GM21515 (cell line): Measurements from ENCODE around the gene THBS2.
"Not testable (repeated sequence)": the region's sequence is repeated elsewhere in the genome, so short reads cannot be mapped to it uniquely, and the experiment has no call there.

ENCODE experiments used
- ATAC-seq: cut with Tn5 transposase; IDR thresholded peaks from one replicate; pipeline ENCODE4 v1.9.1; 2021; ENCODE audit not compliant: unreplicated experiment

The THBS2 gene

DNA sequence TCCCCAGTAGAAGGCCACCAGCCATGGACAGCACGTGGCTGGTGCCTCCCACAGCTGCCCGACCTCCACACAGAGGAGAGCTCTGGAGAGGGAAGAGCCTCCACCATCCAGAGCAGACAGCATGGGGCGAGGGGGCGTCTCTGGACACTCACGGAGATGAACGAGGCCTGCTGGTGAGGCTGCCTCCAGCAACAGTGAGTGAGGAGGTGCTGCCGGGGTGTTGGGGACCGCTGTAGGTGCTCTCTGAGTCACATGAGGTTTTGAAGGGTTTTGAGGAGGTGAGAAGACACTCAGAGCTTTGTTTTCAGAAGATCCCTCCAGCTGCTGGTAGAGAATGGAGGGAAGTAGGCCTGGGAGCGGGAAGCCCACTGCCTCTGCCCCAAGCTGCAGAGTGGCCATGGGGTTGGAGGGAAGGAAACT is 65.6 kb downstream of the THBS2 start:
- ATAC-seq: no peak

GRCh38 chr6:169186496-169187169 is 67.0 kb downstream of the THBS2 start:
- no peak for ATAC-seq

GRCh38 chr6:169185692-169186485 is 67.8 kb downstream of the THBS2 start:
- no peak for ATAC-seq

GRCh38 chr6:169185011-169185521 is 68.6 kb downstream of the THBS2 start:
- no peak for ATAC-seq

- no peak for ATAC-seq
These were observed 69.2 kb downstream of the THBS2 start for GRCh38 chr6:169184419-169184818.

DNA sequence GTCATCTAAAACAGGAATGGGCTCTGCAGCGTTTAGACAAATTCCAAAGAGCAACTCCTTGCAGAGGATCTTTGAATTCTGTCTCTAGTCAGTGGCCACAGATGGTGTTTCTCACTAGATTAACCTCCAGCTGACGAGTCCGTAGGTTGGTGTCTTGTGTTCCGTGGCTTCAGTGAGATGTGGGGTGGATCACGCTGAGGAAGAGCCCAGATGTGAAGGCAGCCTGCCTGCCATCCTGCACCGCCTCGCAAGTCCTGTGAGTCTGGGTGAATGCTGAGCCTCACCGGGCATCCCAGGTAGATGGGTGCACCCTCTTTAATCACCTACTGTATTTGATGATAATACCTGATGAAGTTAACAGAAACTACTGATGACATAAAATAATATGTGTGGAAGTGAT is 70.4 kb downstream of the THBS2 start:
- no peak for ATAC-seq

GRCh38 chr6:169179831-169180230 is 73.8 kb downstream of the THBS2 start:
- not testable (repeated sequence) for ATAC-seq

- ATAC-seq: no peak
These were observed 76.0 kb downstream of the THBS2 start for GRCh38 chr6:169177516-169178166.

GRCh38 chr6:169176361-169176991 is 77.2 kb downstream of the THBS2 start:
- ATAC-seq: no peak

DNA sequence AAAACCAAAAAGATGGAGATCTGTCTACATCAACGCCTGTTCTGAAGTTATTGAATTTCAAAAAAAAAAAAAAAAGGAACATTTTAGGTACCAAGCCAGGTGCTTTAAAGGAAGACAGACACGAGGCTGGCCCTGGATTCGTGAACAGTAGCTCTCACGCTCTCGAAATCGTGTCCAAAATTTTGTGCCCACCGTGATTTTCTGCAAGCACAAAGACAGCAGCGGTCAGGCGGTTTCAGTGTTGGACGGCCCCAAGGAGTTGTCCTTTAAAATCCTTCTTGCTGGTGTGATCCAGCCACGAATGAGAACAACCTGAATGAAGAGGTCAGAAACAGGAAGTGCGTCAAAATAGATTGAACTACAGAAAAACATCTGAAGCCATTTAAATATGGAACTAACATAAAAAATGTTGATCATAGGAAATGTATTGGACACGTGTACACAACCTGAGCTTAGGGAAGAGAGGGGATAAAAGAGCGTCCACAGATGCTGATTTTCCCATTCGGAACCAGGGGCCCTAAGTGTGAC is 78.2 kb downstream of the THBS2 start:
- ATAC-seq: no peak

- ATAC-seq: no peak
These were observed 78.9 kb downstream of the THBS2 start for GRCh38 chr6:169174516-169175359.

GRCh38 chr6:169173532-169174268 is 79.9 kb downstream of the THBS2 start:
- no peak for ATAC-seq

DNA sequence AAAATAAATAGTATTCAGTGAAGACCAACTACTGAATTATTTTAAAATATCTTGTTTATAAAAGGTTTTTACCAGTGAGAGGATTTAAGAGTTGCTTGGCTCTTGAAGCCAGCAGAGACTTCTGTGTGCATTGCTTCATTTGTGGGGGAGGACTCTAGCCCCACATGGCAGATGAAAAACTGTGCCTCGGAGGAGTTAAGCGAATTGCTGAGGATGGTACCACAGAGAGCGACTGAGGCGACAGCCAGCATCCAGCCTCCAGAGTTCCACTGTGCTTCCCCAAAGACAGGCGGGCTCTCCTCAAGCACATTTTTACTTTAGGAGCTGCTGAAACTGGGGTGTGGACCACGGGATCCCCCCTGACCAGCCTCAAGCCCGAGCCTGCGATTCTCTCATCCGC is 80.7 kb downstream of the THBS2 start:
- no peak for ATAC-seq

DNA sequence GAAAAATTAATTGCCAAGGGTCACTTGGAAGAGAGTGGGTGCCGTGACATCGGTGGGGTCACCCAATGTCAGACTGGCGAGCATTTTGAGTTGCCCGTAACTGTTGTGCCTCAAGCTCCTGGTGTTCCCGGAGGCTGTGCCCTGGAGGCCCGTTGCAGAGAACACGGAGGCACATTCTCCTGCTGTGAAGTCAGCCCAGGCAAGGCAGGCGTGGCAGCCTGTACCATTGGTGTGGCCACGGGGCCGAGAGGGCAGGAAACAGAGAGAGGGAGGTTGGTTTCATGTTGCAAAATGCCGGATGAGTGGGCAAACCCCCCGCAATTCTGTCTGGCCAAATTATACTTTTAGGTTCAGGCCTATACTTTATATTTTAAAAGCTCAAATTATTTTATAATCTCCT is 81.2 kb downstream of the THBS2 start:
- ATAC-seq: no peak

DNA sequence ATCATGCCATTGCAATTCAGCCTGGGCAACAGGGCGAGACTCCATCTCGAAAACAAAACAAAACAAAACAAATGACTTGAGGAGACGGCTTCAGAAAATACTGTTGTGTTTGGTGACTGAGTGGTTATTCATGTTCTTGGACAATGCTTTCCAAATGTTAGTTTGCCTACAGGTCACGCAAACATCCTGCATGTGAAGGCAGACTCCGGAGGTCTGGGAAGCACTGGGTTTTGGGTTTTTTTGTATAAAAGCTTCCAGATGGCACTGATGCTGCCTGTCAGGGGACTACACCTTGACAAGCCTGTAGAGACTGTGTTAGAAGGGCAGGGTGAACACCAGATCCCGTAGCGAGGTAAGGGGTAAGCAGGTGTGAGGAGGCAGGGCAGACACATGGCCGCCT is 81.7 kb downstream of the THBS2 start:
- no peak for ATAC-seq

GRCh38 chr6:169171016-169171415 is 82.6 kb downstream of the THBS2 start:
- no peak for ATAC-seq

DNA sequence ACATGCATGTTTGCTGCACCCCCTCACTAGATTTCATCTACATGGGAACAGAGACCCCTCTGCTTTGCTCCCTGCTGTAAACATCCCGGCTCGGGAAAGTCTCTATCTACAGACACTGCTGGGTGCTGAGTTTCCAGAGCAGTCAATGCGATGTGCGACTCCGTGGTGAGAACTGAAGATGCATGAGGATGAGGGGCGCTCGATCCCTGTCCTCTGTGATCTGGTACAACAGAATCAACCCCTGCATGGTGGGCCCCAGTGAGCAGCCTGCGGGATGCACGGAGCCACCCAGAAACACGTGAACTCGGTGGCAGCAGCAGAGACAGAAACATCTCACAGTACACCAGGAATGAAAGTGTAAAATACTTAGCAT is 83.1 kb downstream of the THBS2 start:
- no peak for ATAC-seq

DNA sequence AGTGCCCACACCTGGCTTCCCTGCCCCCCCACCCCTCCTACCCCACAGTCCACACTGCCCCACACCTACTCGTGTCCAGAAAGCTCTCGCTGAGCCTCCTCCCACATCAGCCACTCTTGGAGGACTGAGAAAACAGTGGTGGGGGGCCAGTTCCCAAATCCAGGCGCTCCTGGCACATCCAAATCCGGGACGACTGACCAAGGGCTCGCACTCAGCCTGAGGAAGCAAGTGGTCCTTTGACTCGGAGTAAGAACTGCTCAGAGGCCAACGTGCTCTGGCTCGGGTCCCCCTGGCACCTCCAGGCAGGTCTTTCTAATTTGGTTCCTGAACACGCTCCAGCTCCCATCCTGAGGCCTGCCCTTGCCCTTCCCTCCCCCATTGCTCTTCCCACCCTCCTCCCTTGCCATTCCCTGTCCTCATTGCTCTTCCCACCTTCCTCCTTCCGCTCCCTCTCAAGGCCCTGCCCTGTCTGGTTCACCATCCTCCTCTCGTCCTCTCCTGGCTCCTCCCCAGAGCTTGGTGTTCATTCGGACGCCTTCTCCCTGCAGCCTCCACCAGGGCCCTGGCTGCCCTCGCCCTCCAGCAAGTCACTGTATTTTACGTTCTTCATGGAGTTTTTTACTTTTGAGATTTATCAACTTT is 83.6 kb downstream of the THBS2 start:
- ATAC-seq: no peak

DNA sequence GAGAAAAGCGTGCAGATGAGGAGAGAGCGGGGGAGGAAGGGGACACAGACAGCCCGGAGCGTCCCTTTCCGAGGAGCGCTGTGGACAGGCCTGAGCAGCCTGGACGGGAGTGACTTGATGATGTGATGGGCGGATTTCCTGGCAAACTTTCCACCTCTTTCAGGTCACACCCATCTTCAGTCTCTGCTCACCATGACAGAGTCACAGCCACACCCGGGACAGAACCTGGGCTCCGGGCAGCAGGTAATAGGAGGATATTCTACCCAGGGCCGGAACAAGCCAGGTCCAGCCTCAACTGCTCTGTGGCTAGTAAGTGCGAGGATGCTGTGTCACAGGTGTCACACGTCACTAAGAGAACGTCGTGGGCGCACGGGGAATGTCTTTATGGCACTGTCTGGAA is 84.3 kb downstream of the THBS2 start:
- ATAC-seq: no peak
